SK-N-SH (cell line): Measurements from ENCODE around the gene GYS2. TPM values are rescaled to one million over a fixed set of nuclear protein-coding genes. Genes with fewer than 3 reads are reported as not detected.
A peak's percentile ranks its signal among the peaks of the same experiment; 100 is the strongest.

Experiments used
- CTCF ChIA-PET: fragments of 300-600, 350-600 bp; formaldehyde crosslinking; extraction: SDS; loops from one replicate; lab custom pipeline; 2021; lab: Yijun Ruan, JAX
- POLR2A ChIA-PET: fragments of 350-600 bp; sonication (Branson Sonifier 250); formaldehyde crosslinking; extraction: SDS; loops from one replicate; lab custom pipeline; 2020; ENCODE audit warnings: antibody characterized with exemption, inconsistent platforms; lab: Yijun Ruan, JAX
- DNase-seq: peaks from one replicate; pipeline ENCODE4 v3.0.0; 2012
- H2AFZ ChIP-seq: fragments of 200-600 bp; sonication (generic); 2 replicates; pipeline ENCODE4 v1.8.1; 2016; ENCODE audit warnings: antibody characterized with exemption, mild to moderate bottlenecking, low read depth
- H3F3A ChIP-seq: fragments of 200-600 bp; sonication (generic); replicated peaks from 2 replicates; pipeline ENCODE3; 2016; ENCODE audit warnings: antibody characterized with exemption, mild to moderate bottlenecking; ENCODE audit not compliant: insufficient read depth
- H3K27ac ChIP-seq, 2 experiments: fragments of 200-500 bp in 1 of 2; fragments of 200-600 bp in 1 of 2; sonication (Bioruptor generic) in 1 of 2; sonication (generic), shearing (Covaris generic) in 1 of 2; 2 replicates each; pipeline versions ENCODE4 v1.5.1 to v1.6.1; 2014 to 2016; ENCODE audit warnings: low read depth in 2 of 2, inconsistent platforms in 1 of 2, low read length in 1 of 2, mild to moderate bottlenecking in 1 of 2, mixed read lengths in 1 of 2
- H3K27me3 ChIP-seq: fragments of 200-600 bp; sonication (generic), shearing (Covaris generic); 2 replicates; pipeline ENCODE4 v1.6.1; 2016; ENCODE audit warnings: mixed run types; ENCODE audit not compliant: insufficient read depth
- H3K36me3 ChIP-seq, 2 experiments: fragments of 200-500 bp in 1 of 2; fragments of 200-600 bp in 1 of 2; sonication (Bioruptor generic) in 1 of 2; sonication (generic) in 1 of 2; replicated peaks in 1 of 2; 2 replicates each; pipeline versions ENCODE3 to v1.5.1; 2014 to 2016; ENCODE audit warnings: low read length in 1 of 2, mild to moderate bottlenecking in 1 of 2; ENCODE audit not compliant: insufficient read depth in 2 of 2, control insufficient read depth in 1 of 2
- H3K4me1 ChIP-seq, 2 experiments: fragments of 200-500 bp in 1 of 2; fragments of 200-600 bp in 1 of 2; sonication (Bioruptor generic) in 1 of 2; sonication (generic), shearing (Covaris generic) in 1 of 2; 2 replicates each; pipeline versions ENCODE4 v1.5.1 to v1.6.1; 2014 to 2016; ENCODE audit warnings: low read depth in 1 of 2, low read length in 1 of 2, mixed run types in 1 of 2; ENCODE audit not compliant: insufficient read depth in 2 of 2, control insufficient read depth in 1 of 2
- H3K4me2 ChIP-seq: fragments of 200-600 bp; sonication (generic), shearing (Covaris generic); 2 replicates; pipeline ENCODE4 v1.6.1; 2017; ENCODE audit warnings: mixed run types
- H3K4me3 ChIP-seq, 2 experiments: fragments of 200-500 bp in 1 of 2; fragments of 200-600 bp in 1 of 2; sonication (Bioruptor generic) in 1 of 2; sonication (generic), shearing (Covaris generic) in 1 of 2; 2 replicates each; pipeline versions ENCODE4 v1.5.1 to v1.8.1; 2014 to 2016; ENCODE audit warnings: low read depth in 2 of 2, inconsistent platforms in 1 of 2, low read length in 1 of 2, mild to moderate bottlenecking in 1 of 2, mixed read lengths in 1 of 2, moderate library complexity in 1 of 2
- H3K79me2 ChIP-seq: fragments of 200-600 bp; sonication (generic); 2 replicates; pipeline ENCODE4 v1.8.1; 2017; ENCODE audit warnings: mild to moderate bottlenecking; ENCODE audit not compliant: insufficient read depth
- H3K9ac ChIP-seq: fragments of 200-600 bp; sonication (generic); 2 replicates; pipeline ENCODE4 v1.6.1; 2017; ENCODE audit warnings: mixed run types
- H3K9me2 ChIP-seq: fragments of 200-600 bp; sonication (generic); 2 replicates; pipeline ENCODE4 v1.6.1; 2017; ENCODE audit warnings: mixed run types
- H3K9me3 ChIP-seq: fragments of 200-600 bp; sonication (generic); 2 replicates; pipeline ENCODE4 v1.6.1; 2017; ENCODE audit warnings: mixed run types, mild to moderate bottlenecking, moderate library complexity
- H4K20me1 ChIP-seq: fragments of 200-600 bp; sonication (generic); 2 replicates; pipeline ENCODE4 v1.6.1; 2017; ENCODE audit warnings: mild to moderate bottlenecking, mixed run types; ENCODE audit not compliant: insufficient read depth
- FOSL2 ChIP-seq: IDR thresholded peaks from 2 replicates; pipeline ENCODE4 v1.4.0; 2012; ENCODE audit warnings: low read depth, mild to moderate bottlenecking, moderate library complexity, borderline replicate concordance
- FOXM1 ChIP-seq: IDR thresholded peaks from 2 replicates; pipeline ENCODE4 v1.4.0; 2012; ENCODE audit warnings: low read depth, mild to moderate bottlenecking
- IRF3 ChIP-seq: fragments of 150-350 bp; IDR thresholded peaks from 2 replicates; pipeline ENCODE4 v1.6.1; 2016; ENCODE audit warnings: mild to moderate bottlenecking, low read depth, low read length
- RCOR1 ChIP-seq: fragments of 150-350 bp; IDR thresholded peaks from 2 replicates; pipeline ENCODE4 v1.6.1; 2017; ENCODE audit warnings: antibody characterized with exemption, low read length
- REST ChIP-seq: IDR thresholded peaks from 2 replicates; pipeline ENCODE4 v1.6.1; 2012; ENCODE audit warnings: mild to moderate bottlenecking, low read depth, low read length, moderate library complexity
- RXRA ChIP-seq: IDR thresholded peaks from 2 replicates; pipeline ENCODE4 v1.4.0; 2012; ENCODE audit warnings: low read depth, mild to moderate bottlenecking, borderline replicate concordance
- WGBS: methylation state at CpG from one replicate; pipeline ENCODE4 v1.1.6; 2017; ENCODE audit warnings: low lambda C conversion rate; 5-methylcytosine and 5-hydroxymethylcytosine counted together
- polyA plus RNA-seq, 3 experiments: library from polyadenylated mRNA; depleted of rRNA; stranded (reverse); fragments of >200 nt; gene quantifications; 2 replicates each; pipeline ENCODE4 v1.2.3, GENCODE V29; 2012
- TF ChIP-seq, protein P1 (sequence below): IDR thresholded peaks from 2 replicates; pipeline ENCODE4; 2012
- TF ChIP-seq, protein P2 (sequence below): fragments of 200-600 bp; sonication (generic); IDR thresholded peaks from 2 replicates; pipeline ENCODE4 v1.6.1; 2017; ENCODE audit warnings: antibody characterized with exemption, mild to moderate bottlenecking, moderate library complexity

The GYS2 gene
- polyA plus RNA-seq, 1 of the 3 experiments (the other 2 are of a cell fraction), result not detected

DNA sequence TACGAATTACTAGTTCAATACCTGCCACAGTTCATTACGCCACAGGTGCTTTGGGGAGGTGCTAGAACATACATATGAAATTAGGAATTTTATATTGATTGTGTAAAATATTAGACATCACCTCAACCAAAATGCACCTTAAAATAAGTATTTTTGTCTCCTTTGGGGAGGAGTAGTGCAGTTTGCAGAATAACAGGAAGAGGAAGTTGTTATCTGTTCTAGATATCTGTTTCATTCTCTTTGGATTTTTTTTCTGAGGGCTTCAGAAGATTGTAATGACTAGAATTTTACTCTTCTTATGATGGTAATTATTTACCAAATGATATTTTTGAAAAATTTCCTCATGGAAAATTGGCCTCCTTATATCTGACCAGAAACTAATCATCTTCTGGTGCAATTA is 9.9 kb upstream of the GYS2 start:
- TF ChIP-seq REST (no peak), IRF3 (no peak), FOSL2 (no peak), FOXM1 (no peak), RCOR1 (no peak)
- TF ChIP-seq, protein P1, sequence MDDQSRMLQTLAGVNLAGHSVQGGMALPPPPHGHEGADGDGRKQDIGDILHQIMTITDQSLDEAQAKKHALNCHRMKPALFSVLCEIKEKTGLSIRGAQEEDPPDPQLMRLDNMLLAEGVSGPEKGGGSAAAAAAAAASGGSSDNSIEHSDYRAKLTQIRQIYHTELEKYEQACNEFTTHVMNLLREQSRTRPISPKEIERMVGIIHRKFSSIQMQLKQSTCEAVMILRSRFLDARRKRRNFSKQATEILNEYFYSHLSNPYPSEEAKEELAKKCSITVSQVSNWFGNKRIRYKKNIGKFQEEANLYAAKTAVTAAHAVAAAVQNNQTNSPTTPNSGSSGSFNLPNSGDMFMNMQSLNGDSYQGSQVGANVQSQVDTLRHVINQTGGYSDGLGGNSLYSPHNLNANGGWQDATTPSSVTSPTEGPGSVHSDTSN, result no peak
- Histone ChIP-seq H3K27me3 (no peaks in the 10 kb centered on the region; the same call in 1 of the 2 replicates), H3K79me2 (no peaks in the 10 kb centered on the region), H3K9me3 (no peaks in the 10 kb centered on the region), H3K9me2 (no peaks in the 10 kb centered on the region), H3F3A (no peaks in the 10 kb centered on the region), H3K4me3 (no peak overlapping the region), H4K20me1 (no peaks in the 10 kb centered on the region), H3K36me3 (no peaks in the 10 kb centered on the region), H3K27ac (no peak overlapping the region), H3K9ac (no peak overlapping the region), H3K4me2 (no peak overlapping the region), H2AFZ (no peak overlapping the region), H3K4me1 (no peaks in the 10 kb centered on the region; a peak in 1 of 4 replicates)
- POLR2A ChIA-PET, result no interaction called here
- WGBS, result 46% methylated on average over 2 of the region's 2 CpGs
- CTCF ChIA-PET, result interaction anchor here (1.0 to 1.5 kb wide), 3 partner anchors 9 to 27 kb away, joined by 3 to 6 read pairs (median 3); no protein-coding TSS in a partner anchor
- DNase-seq, result no peak

GRCh38 chr12:21613931-21614330 is 9.3 kb upstream of the GYS2 start:
- ChIA-PET POLR2A (no interaction called here), CTCF (interaction anchor here (0.7 to 1.5 kb wide), 9 partner anchors 10 to 728 kb away, joined by 3 to 6 read pairs (median 3); no protein-coding TSS in a partner anchor)
- Histone ChIP-seq H3K4me3 (no peak overlapping the region), H3K79me2 (no peaks in the 10 kb centered on the region), H3K4me1 (no peaks in the 10 kb centered on the region; a peak in 1 of 4 replicates), H3K9me3 (no peaks in the 10 kb centered on the region), H3K36me3 (no peaks in the 10 kb centered on the region), H4K20me1 (no peaks in the 10 kb centered on the region), H3K27ac (no peak overlapping the region), H3K4me2 (no peak overlapping the region), H3K9me2 (no peaks in the 10 kb centered on the region), H2AFZ (no peak overlapping the region), H3F3A (no peaks in the 10 kb centered on the region), H3K27me3 (no peaks in the 10 kb centered on the region; the same call in 1 of the 2 replicates), H3K9ac (no peak overlapping the region)
- TF ChIP-seq, protein P2, sequence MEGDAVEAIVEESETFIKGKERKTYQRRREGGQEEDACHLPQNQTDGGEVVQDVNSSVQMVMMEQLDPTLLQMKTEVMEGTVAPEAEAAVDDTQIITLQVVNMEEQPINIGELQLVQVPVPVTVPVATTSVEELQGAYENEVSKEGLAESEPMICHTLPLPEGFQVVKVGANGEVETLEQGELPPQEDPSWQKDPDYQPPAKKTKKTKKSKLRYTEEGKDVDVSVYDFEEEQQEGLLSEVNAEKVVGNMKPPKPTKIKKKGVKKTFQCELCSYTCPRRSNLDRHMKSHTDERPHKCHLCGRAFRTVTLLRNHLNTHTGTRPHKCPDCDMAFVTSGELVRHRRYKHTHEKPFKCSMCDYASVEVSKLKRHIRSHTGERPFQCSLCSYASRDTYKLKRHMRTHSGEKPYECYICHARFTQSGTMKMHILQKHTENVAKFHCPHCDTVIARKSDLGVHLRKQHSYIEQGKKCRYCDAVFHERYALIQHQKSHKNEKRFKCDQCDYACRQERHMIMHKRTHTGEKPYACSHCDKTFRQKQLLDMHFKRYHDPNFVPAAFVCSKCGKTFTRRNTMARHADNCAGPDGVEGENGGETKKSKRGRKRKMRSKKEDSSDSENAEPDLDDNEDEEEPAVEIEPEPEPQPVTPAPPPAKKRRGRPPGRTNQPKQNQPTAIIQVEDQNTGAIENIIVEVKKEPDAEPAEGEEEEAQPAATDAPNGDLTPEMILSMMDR, result peak; percentile 39; the same call in 1 of the 2 replicates
- TF ChIP-seq RXRA, result no peak
- DNase-seq, result peak; percentile 37
- WGBS, result 18% methylated on average over 2 of the region's 2 CpGs
